GM19238 (cell line): ENCODE data around the gene CNDP2.

ENCODE experiments used
- DNase-seq: peaks from one replicate; pipeline ENCODE4 v3.0.0; 2011; ENCODE audit warnings: low spot score; ENCODE audit not compliant: insufficient read length

The CNDP2 gene

GRCh38 chr18:74569401-74569800, 73.2 kb downstream of the CNDP2 start:
- no peak for DNase-seq

GRCh38 chr18:74570266-74570665, 74.1 kb downstream of the CNDP2 start:
- no peak for DNase-seq

GRCh38 chr18:74571895-74572680, 75.9 kb downstream of the CNDP2 start:
- no peak for DNase-seq

GRCh38 chr18:74573053-74573452, 76.9 kb downstream of the CNDP2 start:
- DNase-seq: no peak
